GM23338 (cell line): Measurements from ENCODE around the gene RELL2.

Experiments
- CTCF ChIP-seq, 2 experiments: fragments of 200-600 bp in 1 of 2; sonication (generic) in 1 of 2; conservative IDR thresholded peaks; 2 replicates each; pipeline versions ENCODE4 v1.5.1 to v1.6.1; 2016 to 2017; ENCODE audit warnings: antibody characterized with exemption in 2 of 2, low read depth in 2 of 2, mild to moderate bottlenecking in 2 of 2, moderate library complexity in 1 of 2
- EZH2 ChIP-seq: fragments of 200-600 bp; sonication (generic); IDR thresholded peaks from one replicate; pipeline ENCODE4 v1.8.0; 2017; ENCODE audit warnings: antibody characterized with exemption, mild to moderate bottlenecking, low read depth; ENCODE audit not compliant: unreplicated experiment
- EZH2phosphoT487 ChIP-seq: fragments of 200-600 bp; sonication (generic); IDR thresholded peaks from one replicate; pipeline ENCODE4 v1.8.1; 2018; ENCODE audit warnings: antibody characterized with exemption; ENCODE audit not compliant: unreplicated experiment
- JUNB ChIP-seq: IDR thresholded peaks from one replicate; pipeline ENCODE4 v1.6.1; 2016; ENCODE audit warnings: antibody characterized with exemption; ENCODE audit not compliant: unreplicated experiment
- POLR2AphosphoS5 ChIP-seq: IDR thresholded peaks from 2 replicates; pipeline ENCODE4 v1.6.1; 2016; ENCODE audit warnings: antibody characterized with exemption, low read depth
- REST ChIP-seq: IDR thresholded peaks from one replicate; pipeline ENCODE4 v1.6.1; 2018; ENCODE audit warnings: antibody characterized with exemption; ENCODE audit not compliant: unreplicated experiment
- ZNF331 ChIP-seq: fragments of 250-450 bp; sonication (Bioruptor Pico); IDR thresholded peaks from 2 replicates; pipeline ENCODE4 v1.5.0; 2020; ENCODE audit warnings: low read depth, mild to moderate bottlenecking, moderate library complexity

- TF ChIP-seq CTCF (conservative IDR thresholded peaks at IDR 0.05; ENCODE audit: low read depth in 2 of 2): no peak
- TF ChIP-seq JUNB: no peak
- TF ChIP-seq EZH2: no peak
- TF ChIP-seq REST: no peak
- no peak for TF ChIP-seq POLR2AphosphoS5
- no peak for TF ChIP-seq EZH2phosphoT487
- TF ChIP-seq ZNF331 (CRISPR knock-in tag): no peak
Observed at GRCh38 chr5:141672071-141672840, 35.5 kb downstream of the RELL2 start.
